HCT116 (cell line): ENCODE data around the gene ZNF497.

Experiments
- CTCF ChIP-seq, 3 experiments: fragments of 200-600 bp in 1 of 3; sonication (generic) in 1 of 3; IDR thresholded peaks in 2 of 3; conservative IDR thresholded peaks in 1 of 3; 2 replicates each; pipeline ENCODE4 v1.5.1; 2012 to 2017; ENCODE audit warnings: low read depth in 2 of 3, low read length in 2 of 3, antibody characterized with exemption in 1 of 3, borderline replicate concordance in 1 of 3, control low read depth in 1 of 3, mild to moderate bottlenecking in 1 of 3, mixed read lengths in 1 of 3, mixed run types in 1 of 3, moderate library complexity in 1 of 3; ENCODE audit not compliant: insufficient read depth in 1 of 3
- EZH2 ChIP-seq: fragments of 200-600 bp; sonication (generic); IDR thresholded peaks from 2 replicates; pipeline ENCODE4 v1.6.1; 2017; ENCODE audit warnings: antibody characterized with exemption, mixed run types
- RAD21 ChIP-seq: IDR thresholded peaks from 2 replicates; pipeline ENCODE4 v1.6.1; 2012; ENCODE audit warnings: low read depth, mild to moderate bottlenecking

- TF ChIP-seq CTCF (IDR thresholded peaks at IDR 0.05 in 2 of 3, conservative IDR thresholded peaks at IDR 0.05 in 1 of 3; ENCODE audit: borderline replicate concordance in 1 of 3, insufficient read depth in 1 of 3, low read depth in 2 of 3, low read length in 2 of 3) (no peak), RAD21 (no peak), EZH2 (no peak)
Observed at GRCh38 chr19:58394821-58395219, 32.3 kb upstream of the ZNF497 start.
